ENCODE measurements around the gene OAS2.

GRCh38 chr12:112964067-112964670 is 14.2 kb upstream of the OAS2 start:
- TF ChIP-seq ZNF282 (CRISPR knock-in tag; IDR thresholded peaks at IDR 0.05) (no peak), NFYB (IDR thresholded peaks at IDR 0.05; ENCODE audit: extremely low read depth, insufficient read length) (no peak), RAD21 (CRISPR knock-in tag; conservative IDR thresholded peaks at IDR 0.05 in 1 of 2, IDR thresholded peaks at IDR 0.05 in 1 of 2) (no peak), HINFP (tag; conservative IDR thresholded peaks at IDR 0.05; ENCODE audit: low read depth) (no peak), ATF1 (CRISPR knock-in tag; IDR thresholded peaks at IDR 0.05) (no peak), ATF1 (tag; IDR thresholded peaks at IDR 0.05) (no peak), EHMT2 (IDR thresholded peaks at IDR 0.05) (no peak)
